OCI-M1 (cell line): ENCODE results near the gene ZFYVE28.
A peak's percentile ranks its signal among the peaks of the same experiment; 100 is the strongest.
"Not testable (repeated sequence)": the region's sequence is repeated elsewhere in the genome, so short reads cannot be mapped to it uniquely, and the experiment has no call there.

Experiments
- DNase-seq: peaks from one replicate; lab custom pipeline; 2025; lab: John Stamatoyannopoulos, UW

ZFYVE28 gene

DNA sequence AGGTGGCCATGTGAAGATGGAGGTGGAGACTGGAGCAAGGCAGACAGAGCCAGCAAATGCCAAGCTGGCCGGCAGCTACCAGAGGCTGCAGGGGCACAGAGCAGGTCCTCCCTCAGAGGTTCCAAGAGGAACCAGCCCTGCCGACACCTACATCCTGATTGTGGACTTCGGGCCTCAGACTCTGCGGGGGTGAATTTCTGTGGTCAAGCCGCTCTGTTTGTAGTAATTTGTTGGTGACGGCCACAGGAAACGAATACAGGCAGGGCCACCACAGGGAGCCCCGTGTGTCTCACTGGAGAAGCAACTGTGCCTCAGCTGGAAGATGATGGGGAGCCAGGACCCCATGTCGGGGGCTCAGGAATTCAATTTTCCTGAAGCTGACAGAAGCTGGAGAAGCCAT lies 28.3 kb downstream of the ZFYVE28 start:
- DNase-seq = no peak

DNA sequence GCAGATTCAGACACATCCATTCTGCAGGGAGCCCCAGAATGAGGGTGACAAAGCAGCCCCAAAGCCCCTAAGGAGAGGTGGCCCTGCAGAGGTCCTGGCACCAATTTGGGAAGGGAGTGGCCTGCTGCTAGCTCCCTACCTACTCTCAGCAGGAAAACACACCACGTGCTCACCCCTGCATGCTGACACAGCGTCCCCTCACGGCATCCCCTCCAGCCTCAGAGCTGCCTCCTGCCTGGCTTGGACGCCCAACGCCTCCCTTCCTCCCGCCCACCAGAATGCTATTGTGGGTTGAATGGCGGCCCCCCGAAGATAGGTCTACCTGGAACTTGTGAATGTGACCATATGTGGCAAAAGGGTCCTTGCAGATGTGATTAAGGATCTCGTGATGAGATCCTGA lies 28.8 kb downstream of the ZFYVE28 start:
- DNase-seq = no peak

DNA sequence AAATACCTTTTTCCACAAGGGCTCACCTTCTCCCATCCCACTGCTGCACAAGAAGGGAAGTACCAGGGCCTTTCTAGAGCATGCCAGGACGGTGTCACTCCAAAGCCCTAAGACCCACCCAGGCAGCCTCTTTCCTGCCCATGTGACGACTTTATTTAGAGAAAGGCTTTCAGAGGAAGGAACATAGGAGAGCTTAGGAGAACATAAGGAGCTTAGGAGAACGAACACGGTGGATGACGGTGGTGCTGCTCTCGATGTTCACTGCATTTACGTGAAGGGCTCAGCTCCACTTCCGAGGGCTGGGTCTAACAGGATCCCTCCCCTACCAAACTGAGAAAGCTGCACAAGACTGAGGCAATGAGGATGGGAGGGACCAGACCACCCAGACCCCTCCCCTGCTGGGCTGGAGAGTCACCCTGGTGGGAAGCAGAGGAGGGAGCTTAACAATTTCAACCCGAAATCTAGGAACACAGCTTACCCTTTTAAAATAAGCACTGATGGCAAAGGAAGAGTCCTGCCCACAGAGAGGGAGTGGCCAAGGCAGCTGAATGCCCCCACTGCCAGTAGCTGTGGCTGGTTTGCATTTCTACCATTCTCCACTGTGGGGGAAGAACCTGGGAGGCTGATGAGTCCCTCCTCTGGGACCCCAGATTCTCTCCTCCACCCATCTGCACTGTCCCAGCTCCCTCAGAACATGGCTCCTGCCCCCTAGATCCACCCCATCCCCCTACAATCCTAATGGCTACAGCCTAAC lies 29.8 kb downstream of the ZFYVE28 start:
- no peak for DNase-seq

GRCh38 chr4:2387829-2388228 lies 30.6 kb downstream of the ZFYVE28 start:
- DNase-seq = no peak

GRCh38 chr4:2387218-2387617 lies 31.2 kb downstream of the ZFYVE28 start:
- no peak for DNase-seq

DNA sequence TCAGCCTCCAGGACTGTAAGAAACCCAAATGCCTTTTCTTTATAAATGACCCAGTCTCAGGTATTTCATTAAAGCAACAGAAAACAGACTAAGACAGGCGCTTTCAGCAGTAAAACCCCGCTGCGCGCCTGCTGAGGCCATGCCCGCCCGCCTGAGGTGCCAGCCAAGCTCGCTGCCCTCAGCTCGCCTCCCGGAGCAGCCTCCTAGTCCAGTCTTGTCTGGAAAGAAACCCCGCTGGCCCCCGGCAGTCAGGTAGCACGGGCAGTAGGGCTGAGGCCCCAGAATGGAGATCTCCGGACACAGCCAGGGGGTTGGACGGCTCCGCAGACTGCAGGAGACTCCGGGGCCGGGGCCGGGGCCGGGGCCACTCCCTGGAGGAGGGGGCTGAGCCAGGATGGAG lies 31.7 kb downstream of the ZFYVE28 start:
- no peak for DNase-seq

DNA sequence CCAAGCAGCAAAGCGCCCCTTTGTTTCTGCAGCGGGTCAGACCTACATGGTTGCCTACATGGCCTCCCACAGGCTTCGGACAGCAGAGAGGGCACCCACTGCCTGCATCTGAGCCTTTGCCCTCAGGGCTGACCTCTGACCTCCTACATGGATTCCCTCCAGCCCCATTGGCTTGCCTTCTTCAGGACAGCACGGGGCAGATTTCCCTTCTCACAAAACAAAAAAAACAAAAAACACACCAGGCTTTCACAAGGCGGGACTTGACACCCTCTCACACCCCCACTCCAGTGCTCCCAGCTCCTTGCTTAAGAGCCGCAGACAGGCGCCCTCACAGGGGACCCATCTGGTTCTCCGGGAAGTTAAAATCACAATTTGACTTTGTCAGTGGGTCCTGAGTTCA lies 32.9 kb downstream of the ZFYVE28 start:
- DNase-seq = no peak

DNA sequence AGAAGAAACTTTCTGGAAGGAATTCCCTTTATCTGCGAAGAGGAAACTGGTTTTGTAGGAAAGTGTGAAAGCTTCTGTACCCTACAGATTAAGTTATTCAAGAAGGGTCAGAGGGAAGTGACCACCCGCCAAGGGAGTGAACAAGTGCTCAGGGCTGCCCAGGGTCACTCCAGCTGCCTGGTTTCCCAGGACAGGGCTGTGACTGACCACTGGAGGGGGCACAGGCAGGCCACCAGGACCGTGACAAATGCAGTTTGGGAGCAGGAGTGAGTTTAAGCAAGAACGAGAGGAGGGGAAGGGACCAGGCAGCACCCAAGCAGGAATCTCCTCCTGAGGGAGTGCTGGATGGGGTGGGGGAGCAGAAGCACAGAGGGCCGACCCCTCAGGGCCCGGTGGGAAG lies 34.2 kb downstream of the ZFYVE28 start:
- DNase-seq = no peak

- DNase-seq = no peak
Measured at GRCh38 chr4:2383760-2384159, 34.7 kb downstream of the ZFYVE28 start.

DNA sequence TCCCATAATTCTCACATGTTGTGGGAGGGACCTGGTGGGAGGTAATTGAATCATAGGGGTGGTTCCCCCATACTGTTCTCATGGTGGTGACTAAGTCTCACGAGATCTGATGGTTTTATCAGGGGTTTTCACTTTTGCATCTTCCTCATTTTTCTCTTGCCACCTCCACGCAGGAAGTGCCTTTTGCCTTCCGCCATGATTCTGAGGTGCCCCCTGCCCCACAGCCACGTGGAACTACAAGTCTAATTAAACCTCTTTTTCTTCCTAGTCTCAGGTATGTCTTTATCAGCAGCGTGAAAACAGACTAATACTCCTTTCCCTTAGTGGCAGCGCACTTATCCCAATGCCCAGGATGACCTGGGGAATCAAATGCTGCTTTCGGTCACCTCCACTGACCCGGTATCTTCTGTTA lies 35.2 kb downstream of the ZFYVE28 start:
- DNase-seq = peak; percentile 94

- peak; percentile 94 for DNase-seq
Measured at GRCh38 chr4:2382769-2383202, 35.7 kb downstream of the ZFYVE28 start.

DNA sequence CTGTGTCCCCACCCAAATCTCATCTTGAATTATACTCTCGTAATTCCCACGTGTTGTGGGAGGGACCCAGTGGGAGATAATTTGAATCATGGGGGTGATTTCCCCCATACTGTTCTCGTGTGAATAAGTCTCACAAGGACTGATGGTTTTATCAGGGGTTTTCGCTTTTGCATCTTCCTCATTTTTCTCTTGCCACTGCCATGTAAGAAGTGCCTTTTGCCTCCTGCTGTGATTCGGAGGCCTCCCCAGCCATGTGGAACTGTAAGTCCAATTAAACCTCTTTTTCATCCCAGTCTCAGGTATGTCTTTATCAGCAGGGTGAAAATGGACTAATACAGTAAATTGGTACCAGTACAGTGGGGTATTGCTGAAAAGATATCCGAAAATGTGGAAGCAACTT lies 37.9 kb downstream of the ZFYVE28 start:
- not testable (repeated sequence) for DNase-seq

DNA sequence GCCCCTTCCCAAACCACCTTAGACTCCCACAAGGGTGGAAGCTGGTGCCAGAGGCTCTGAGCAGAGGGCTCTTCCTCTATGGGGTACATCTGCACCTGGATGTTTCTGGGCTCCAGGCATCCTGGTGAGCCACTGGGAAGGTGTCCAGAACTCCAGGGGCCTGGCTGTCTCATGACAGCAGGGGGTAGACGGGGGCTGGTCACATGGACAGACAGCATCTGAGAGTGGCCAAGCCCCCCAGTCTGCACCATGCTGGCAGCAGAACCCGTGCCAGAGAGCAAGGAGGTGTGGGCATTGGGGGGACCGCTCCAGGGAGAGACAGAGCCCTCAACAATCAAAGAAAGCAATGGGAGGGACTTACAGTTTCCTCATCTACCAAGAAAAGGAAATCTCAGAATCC lies 39.5 kb downstream of the ZFYVE28 start:
- DNase-seq = no peak

DNA sequence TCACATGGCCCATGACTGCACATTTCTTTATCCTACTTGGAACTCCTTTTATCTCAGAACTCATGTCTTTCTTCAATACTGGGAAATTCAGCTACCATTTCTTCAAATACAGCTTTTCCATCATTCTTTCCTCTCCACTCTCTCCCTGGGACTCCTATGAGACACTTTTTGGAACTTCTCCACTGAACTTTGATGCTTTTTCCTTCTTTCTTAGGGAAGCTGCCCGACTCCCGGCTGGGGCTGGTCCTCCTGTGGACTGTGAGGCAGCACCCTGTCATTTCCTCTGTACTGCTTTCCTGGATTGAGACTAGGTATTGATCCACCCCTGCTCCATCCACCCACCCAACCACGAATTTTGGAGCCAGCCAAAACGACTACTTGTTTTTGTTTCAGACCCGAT lies 40.0 kb downstream of the ZFYVE28 start:
- DNase-seq = no peak

- peak; percentile 66 for DNase-seq
Measured at GRCh38 chr4:2377241-2377640, 41.2 kb downstream of the ZFYVE28 start.

- no peak for DNase-seq
Measured at GRCh38 chr4:2375427-2375826, 43.0 kb downstream of the ZFYVE28 start.

GRCh38 chr4:2373532-2373931 lies 44.9 kb downstream of the ZFYVE28 start:
- no peak for DNase-seq

- no peak for DNase-seq
Measured at GRCh38 chr4:2372488-2373030, 45.9 kb downstream of the ZFYVE28 start.

GRCh38 chr4:2371765-2372487 lies 46.5 kb downstream of the ZFYVE28 start:
- no peak for DNase-seq

GRCh38 chr4:2370597-2371320 lies 47.7 kb downstream of the ZFYVE28 start:
- DNase-seq = no peak

GRCh38 chr4:2368746-2369437 lies 49.6 kb downstream of the ZFYVE28 start:
- no peak for DNase-seq

GRCh38 chr4:2367626-2368025 lies 50.8 kb downstream of the ZFYVE28 start:
- DNase-seq = no peak
